HepG2 (cell line): ENCODE results near the gene CNNM4. TPM values are rescaled to one million over a fixed set of nuclear protein-coding genes. Genes with fewer than 3 reads are reported as not detected.

Experiments used
- AKAP8 ChIP-seq: sonication (generic); formaldehyde crosslinking; IDR thresholded peaks from 2 replicates; pipeline ENCODE4 v1.5.1; 2020; ENCODE audit warnings: mild to moderate bottlenecking, missing genetic modification reagents
- ETV6 ChIP-seq: sonication (generic); formaldehyde crosslinking; conservative IDR thresholded peaks from 2 replicates; pipeline ENCODE4 v1.4.0; 2020; ENCODE audit warnings: missing genetic modification reagents
- HMGXB4 ChIP-seq, 2 experiments: sonication (generic) in 1 of 2; formaldehyde crosslinking in 1 of 2; IDR thresholded peaks; 2 replicates each; pipeline versions ENCODE4 v1.4.0 to v1.6.1; 2018 to 2020; ENCODE audit warnings: missing genetic modification reagents in 2 of 2, borderline replicate concordance in 1 of 2, low read depth in 1 of 2, mild to moderate bottlenecking in 1 of 2, missing biosample characterization in 1 of 2
- MTERF4 ChIP-seq: sonication (generic); formaldehyde crosslinking; IDR thresholded peaks from 2 replicates; pipeline ENCODE4 v1.8.0; 2023; ENCODE audit warnings: mild to moderate bottlenecking, missing genetic modification reagents
- MXI1 ChIP-seq: IDR thresholded peaks from 3 replicates; pipeline ENCODE4 v1.6.1; 2012; ENCODE audit warnings: low read depth, low read length, inconsistent platforms, borderline replicate concordance
- NFKBIZ ChIP-seq: IDR thresholded peaks from 2 replicates; pipeline ENCODE4 v1.6.1; 2018; ENCODE audit warnings: missing genetic modification reagents, missing compliant biosample characterization
- PHF8 ChIP-seq: sonication (generic); formaldehyde crosslinking; IDR thresholded peaks from 2 replicates; pipeline ENCODE4 v1.5.0; 2020; ENCODE audit warnings: missing genetic modification reagents
- SMYD3 ChIP-seq: sonication (generic); formaldehyde crosslinking; IDR thresholded peaks from 2 replicates; pipeline ENCODE4 v1.8.1; 2023; ENCODE audit warnings: mild to moderate bottlenecking, missing genetic modification reagents
- SNAPC5 ChIP-seq: sonication (generic); formaldehyde crosslinking; IDR thresholded peaks from 2 replicates; pipeline ENCODE4 v1.8.1; 2023; ENCODE audit warnings: mild to moderate bottlenecking, missing genetic modification reagents, borderline replicate concordance
- STAG1 ChIP-seq: sonication (generic); formaldehyde crosslinking; IDR thresholded peaks from 2 replicates; pipeline ENCODE4 v1.4.0; 2020; ENCODE audit warnings: missing genetic modification reagents
- TAF1 ChIP-seq: sonication (generic); formaldehyde crosslinking; IDR thresholded peaks from 2 replicates; pipeline ENCODE4 v1.4.0; 2020; ENCODE audit warnings: missing genetic modification reagents
- TFAP4 ChIP-seq: sonication (generic); IDR thresholded peaks from 2 replicates; pipeline ENCODE4 v1.6.1; 2016; ENCODE audit warnings: low read depth, borderline replicate concordance
- THAP11 ChIP-seq: IDR thresholded peaks from 2 replicates; pipeline ENCODE4 v1.6.1; 2016; ENCODE audit warnings: missing biosample characterization, missing genetic modification reagents
- THYN1 ChIP-seq: sonication (generic); formaldehyde crosslinking; IDR thresholded peaks from 2 replicates; pipeline ENCODE4 v1.8.1; 2023; ENCODE audit warnings: low read depth, mild to moderate bottlenecking, moderate library complexity, missing genetic modification reagents, borderline replicate concordance
- TRIM22 ChIP-seq: fragments of 450-650 bp; IDR thresholded peaks from 2 replicates; pipeline ENCODE4 v1.6.1; 2017
- ZNF329 ChIP-seq: sonication (generic); formaldehyde crosslinking; IDR thresholded peaks from 2 replicates; pipeline ENCODE4 v1.9.0; 2021; ENCODE audit warnings: low read depth, mild to moderate bottlenecking, missing genetic modification reagents
- ZNF354B ChIP-seq: sonication (generic); formaldehyde crosslinking; IDR thresholded peaks from 2 replicates; pipeline ENCODE4 v1.8.0; 2022; ENCODE audit warnings: mild to moderate bottlenecking, missing genetic modification reagents
- ZNF563 ChIP-seq: sonication (generic); formaldehyde crosslinking; IDR thresholded peaks from 2 replicates; pipeline ENCODE4 v1.8.0; 2022; ENCODE audit warnings: mild to moderate bottlenecking, moderate library complexity, missing genetic modification reagents
- ZNF589 ChIP-seq: sonication (generic); formaldehyde crosslinking; conservative IDR thresholded peaks from 2 replicates; pipeline ENCODE4 v1.8.0; 2022; ENCODE audit warnings: mild to moderate bottlenecking, moderate library complexity, missing genetic modification reagents
- ZNF709 ChIP-seq: sonication (generic); formaldehyde crosslinking; IDR thresholded peaks from 2 replicates; pipeline ENCODE4 v1.5.0; 2020; ENCODE audit warnings: mild to moderate bottlenecking, missing genetic modification reagents
- polyA plus RNA-seq, 8 experiments: library from polyadenylated mRNA; depleted of rRNA in 3 of 8; stranded (reverse) in 7 of 8; unstranded in 1 of 8; fragments of >200 nt; fragmentation: Illumina TruSeq in 4 of 8; extraction: Trizol in 4 of 8; gene quantifications; 2 replicates each; pipeline versions ENCODE4 v1.2.1 to v1.2.3, GENCODE V29; 2011 to 2016; ENCODE audit warnings: low read depth in 4 of 8, missing spikeins in 1 of 8, mixed read lengths in 1 of 8; ENCODE audit not compliant: insufficient read depth in 1 of 8
- total RNA-seq, 5 experiments: library from RNA; depleted of rRNA; stranded (reverse); fragments of >200 nt; fragmentation: Illumina TruSeq; extraction: Trizol; gene quantifications; 2 replicates each; pipeline ENCODE4 v1.2.3, GENCODE V29; 2016; ENCODE audit warnings: low read depth in 1 of 5

CNNM4 gene
- total and polyA plus RNA-seq, 2 of the 13 experiments (the other 11 are each of a cell fraction or from before 2014, with no cell fraction given): 5.9 to 8.4 TPM

- no peak for TF ChIP-seq ETV6 (CRISPR knock-in tag)
- 0 out of 2 replicates have a peak, but pooled peaks have one; percentile 42 for TF ChIP-seq AKAP8
- TF ChIP-seq MTERF4 (CRISPR knock-in tag): 0 out of 2 replicates have a peak, but pooled peaks have one; percentile 57
- TF ChIP-seq NFKBIZ (CRISPR knock-in tag): 0 out of 2 replicates have a peak, but pooled peaks have one; percentile 40
- no peak for TF ChIP-seq ZNF589 (CRISPR knock-in tag)
- peak; percentile 24; the same call in 1 of the 2 replicates for TF ChIP-seq TAF1 (CRISPR knock-in tag)
- no peak for TF ChIP-seq TRIM22
- 0 out of 2 replicates have a peak, but pooled peaks have one; percentile 0 for TF ChIP-seq PHF8 (CRISPR knock-in tag)
- 0 out of 2 replicates have a peak, but pooled peaks have one; percentile 31 for TF ChIP-seq ZNF354B (CRISPR knock-in tag)
- 0 out of 2 replicates have a peak, but pooled peaks have one; percentile 21 for TF ChIP-seq SNAPC5 (CRISPR knock-in tag)
- no peak for TF ChIP-seq TFAP4
- TF ChIP-seq STAG1 (CRISPR knock-in tag): peak; percentile 32; the same call in 1 of the 2 replicates
- 0 out of 2 replicates have a peak, but pooled peaks have one; percentile 20 for TF ChIP-seq THAP11 (CRISPR knock-in tag)
- TF ChIP-seq HMGXB4 (CRISPR knock-in tag; IDR thresholded peaks at IDR 0.05; ENCODE audit: borderline replicate concordance in 1 of 2, low read depth in 1 of 2): peak in 1 of 2 experiments; percentile 36; a peak in 2 of 4 replicates
- TF ChIP-seq THYN1 (CRISPR knock-in tag): no peak
- peak; percentile 53; the same call in 1 of the 2 replicates for TF ChIP-seq ZNF563 (CRISPR knock-in tag)
- TF ChIP-seq SMYD3 (CRISPR knock-in tag): 0 out of 2 replicates have a peak, but pooled peaks have one; percentile 21
- TF ChIP-seq MXI1: no peak
- TF ChIP-seq ZNF709 (CRISPR knock-in tag): peak; percentile 56; the same call in 1 of the 2 replicates
- no peak for TF ChIP-seq ZNF329 (CRISPR knock-in tag)
Measured at GRCh38 chr2:96763511-96764252, 3.0 kb downstream of the CNNM4 start (continued).
